ENCODE measurements around the gene JPH3.

JPH3 gene

GRCh38 chr16:87696726-87697125 is 94.4 kb downstream of the JPH3 start:
- DNase-seq (ENCODE audit: low read depth in 2 of 2), result no peak

- DNase-seq (ENCODE audit: low read depth in 2 of 2), result no peak
These were observed 94.9 kb downstream of the JPH3 start for GRCh38 chr16:87697256-87697655.

- no peak for DNase-seq (ENCODE audit: low read depth in 2 of 2)
These were observed 95.5 kb downstream of the JPH3 start for GRCh38 chr16:87697792-87698191.

- DNase-seq (ENCODE audit: low read depth in 2 of 2), result no peak
These were observed 95.9 kb downstream of the JPH3 start for GRCh38 chr16:87698241-87698640.

GRCh38 chr16:87698676-87699199 is 96.4 kb downstream of the JPH3 start:
- no peak for DNase-seq (ENCODE audit: low read depth in 2 of 2)

GRCh38 chr16:87700406-87701077 is 98.2 kb downstream of the JPH3 start:
- DNase-seq (ENCODE audit: low read depth in 2 of 2), result no peak

GRCh38 chr16:87701078-87701460 is 98.8 kb downstream of the JPH3 start:
- no peak for DNase-seq (ENCODE audit: low read depth in 2 of 2)

- DNase-seq (ENCODE audit: low read depth in 2 of 2), result no peak
These were observed 99.2 kb downstream of the JPH3 start for GRCh38 chr16:87701505-87701921.

GRCh38 chr16:87702325-87702811 is 100.1 kb downstream of the JPH3 start:
- peak; percentile 10 to 25 for DNase-seq (ENCODE audit: low read depth in 2 of 2)

GRCh38 chr16:87703071-87703470 is 100.8 kb downstream of the JPH3 start:
- DNase-seq (ENCODE audit: low read depth in 2 of 2), result no peak

GRCh38 chr16:87703835-87704375 is 101.6 kb downstream of the JPH3 start:
- no peak for DNase-seq (ENCODE audit: low read depth in 2 of 2)

- no peak for DNase-seq (ENCODE audit: low read depth in 2 of 2)
These were observed 102.5 kb downstream of the JPH3 start for GRCh38 chr16:87704754-87705353.

GRCh38 chr16:87705771-87706277 is 103.5 kb downstream of the JPH3 start:
- no peak for DNase-seq (ENCODE audit: low read depth in 2 of 2)

- DNase-seq (ENCODE audit: low read depth in 2 of 2), result no peak
These were observed 104.1 kb downstream of the JPH3 start for GRCh38 chr16:87706278-87707000.

GRCh38 chr16:87707097-87707496 is 104.8 kb downstream of the JPH3 start:
- no peak for DNase-seq (ENCODE audit: low read depth in 2 of 2)

- no peak for DNase-seq (ENCODE audit: low read depth in 2 of 2)
These were observed 105.6 kb downstream of the JPH3 start for GRCh38 chr16:87707714-87708580.

- no peak for DNase-seq (ENCODE audit: low read depth in 2 of 2)
These were observed 106.8 kb downstream of the JPH3 start for GRCh38 chr16:87708881-87709638.

GRCh38 chr16:87709677-87710076 is 107.4 kb downstream of the JPH3 start:
- no peak for DNase-seq (ENCODE audit: low read depth in 2 of 2)

- DNase-seq (ENCODE audit: low read depth in 2 of 2), result no peak
These were observed 108.6 kb downstream of the JPH3 start for GRCh38 chr16:87710887-87711286.

- no peak for DNase-seq (ENCODE audit: low read depth in 2 of 2)
These were observed 110.0 kb downstream of the JPH3 start for GRCh38 chr16:87712184-87712762.

Data from stimulated activated CD8-positive, alpha-beta memory T cell treated with anti-CD3 and anti-CD28 coated beads, Interleukin-7, amount 100 ng/mL, for 4 hours (primary cell).